ENCODE data around the gene LPAR3.

The LPAR3 gene

DNA sequence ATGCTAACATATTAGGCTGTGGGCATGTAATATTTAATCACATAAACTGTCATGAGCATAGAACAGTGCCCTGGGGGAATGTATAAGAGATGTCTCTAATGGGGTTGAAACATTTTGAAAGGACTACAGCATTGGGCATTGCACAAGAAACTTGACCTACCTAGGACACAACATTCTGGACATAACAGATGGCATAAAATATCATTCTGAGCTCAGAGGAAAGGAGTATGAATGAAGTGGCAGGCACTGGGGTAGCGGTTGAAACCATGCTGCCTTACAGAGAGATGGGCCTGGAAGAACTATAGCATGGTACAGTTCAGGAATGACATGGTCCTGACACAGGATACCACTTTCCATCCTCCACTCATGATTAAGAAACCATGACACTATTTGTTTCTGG lies 69.0 kb downstream of the LPAR3 start:
- DNase-seq = no peak

DNA sequence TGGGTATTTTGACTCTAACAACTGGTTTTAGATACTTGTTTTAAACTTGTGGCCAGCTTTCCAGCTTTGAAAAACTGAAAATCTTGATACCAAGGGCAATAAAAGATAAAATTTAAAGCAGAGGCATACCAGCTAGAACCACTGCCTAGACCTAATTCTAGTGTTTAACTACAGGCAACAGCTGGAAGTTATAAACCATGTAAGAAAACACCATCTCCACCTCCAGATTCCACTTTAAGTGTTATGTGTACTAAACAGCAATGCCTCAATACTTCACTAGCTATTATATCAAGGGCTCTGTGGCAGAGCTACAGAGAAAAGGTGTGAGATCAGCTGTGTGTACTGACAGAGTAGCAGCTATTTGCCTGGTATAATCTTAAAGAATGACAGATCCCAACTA lies 69.5 kb downstream of the LPAR3 start:
- DNase-seq = no peak

GRCh38 chr1:84810343-84810742 lies 82.7 kb downstream of the LPAR3 start:
- DNase-seq = no peak

DNA sequence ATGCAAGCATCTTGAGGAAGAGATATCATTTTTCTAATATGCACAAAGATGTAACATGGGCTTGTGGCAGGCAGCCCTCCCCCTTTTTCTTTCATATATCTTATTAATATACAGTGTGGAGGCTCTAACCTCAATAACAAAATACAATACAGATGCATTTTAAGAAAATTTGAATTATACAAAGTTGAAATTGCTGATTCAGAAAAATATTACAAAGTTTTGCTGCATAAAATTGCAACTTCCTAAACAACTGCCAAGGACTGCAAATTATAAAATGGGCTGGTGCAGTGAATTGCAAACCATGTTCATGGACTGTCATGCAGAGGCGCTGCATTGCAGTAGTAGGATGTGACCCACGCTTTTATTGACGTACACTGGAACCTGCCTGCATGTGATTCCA lies 84.0 kb downstream of the LPAR3 start:
- no peak for DNase-seq

- DNase-seq = no peak
These were observed 89.4 kb downstream of the LPAR3 start for GRCh38 chr1:84803604-84804003.

GRCh38 chr1:84802567-84803232 lies 90.3 kb downstream of the LPAR3 start:
- DNase-seq = no peak

DNA sequence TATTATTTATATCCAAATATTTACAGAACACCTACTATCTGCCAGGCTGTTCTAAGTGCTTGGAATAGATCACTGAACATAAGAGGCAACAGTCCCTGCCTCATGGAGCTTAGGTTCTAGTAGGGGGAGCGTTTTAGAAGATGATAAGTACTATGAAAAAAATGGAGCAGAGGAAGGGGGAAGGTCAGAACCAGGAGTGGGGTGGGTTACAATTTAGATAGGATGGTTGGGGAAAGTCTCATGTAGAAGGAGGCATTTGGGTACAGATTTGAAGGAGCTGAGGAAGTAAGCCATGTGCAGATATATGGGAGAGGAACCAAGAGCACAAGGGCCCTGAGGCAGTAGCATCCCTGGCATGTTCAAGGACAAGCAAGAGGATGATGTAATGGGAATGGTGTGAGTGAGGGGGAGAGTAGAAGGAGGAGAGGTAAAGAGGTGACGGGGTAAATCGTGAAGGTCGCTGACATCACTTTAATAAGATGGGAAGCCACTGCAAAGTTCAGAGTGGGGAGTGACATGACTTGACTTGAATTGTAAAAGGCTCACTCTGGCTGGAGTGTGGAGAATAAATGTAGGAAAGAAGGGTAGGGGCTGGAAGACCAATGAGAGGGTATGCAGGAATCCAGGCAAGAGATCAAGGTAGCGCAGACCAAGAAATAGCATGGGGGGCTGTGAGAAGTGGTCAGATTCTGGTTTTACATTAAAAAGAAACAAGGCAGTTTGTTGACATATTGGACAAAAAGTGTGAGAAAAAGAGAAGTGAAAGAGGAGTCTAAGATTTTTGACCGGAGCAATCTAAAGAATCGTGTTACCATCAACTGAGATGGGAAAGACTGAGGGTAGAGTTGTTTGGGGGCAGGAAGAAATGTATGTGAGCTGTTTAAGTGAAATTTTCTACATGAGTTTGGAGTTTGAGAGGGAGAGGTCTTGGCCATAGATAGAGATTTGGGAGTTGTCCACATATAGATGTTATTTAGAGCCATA lies 92.6 kb downstream of the LPAR3 start:
- DNase-seq = no peak

DNA sequence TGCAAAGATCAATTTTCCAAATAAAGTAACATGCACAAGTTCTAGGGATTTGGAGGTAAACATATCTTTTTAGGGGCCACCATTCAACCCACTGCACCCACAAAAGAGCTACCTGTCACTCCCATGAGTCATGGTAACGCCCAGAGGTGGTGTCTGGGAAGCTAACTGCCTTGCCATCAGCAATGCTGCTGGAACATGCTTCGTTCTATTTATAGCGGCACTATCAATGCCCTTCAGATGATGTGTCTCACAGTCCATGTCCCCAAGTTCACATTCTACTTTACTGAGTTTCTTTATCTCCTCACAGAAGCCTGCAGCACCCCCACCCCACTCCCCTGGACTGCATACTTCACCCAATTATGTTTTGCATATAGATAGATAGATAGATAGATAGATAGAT lies 95.4 kb downstream of the LPAR3 start:
- DNase-seq = no peak

DNA sequence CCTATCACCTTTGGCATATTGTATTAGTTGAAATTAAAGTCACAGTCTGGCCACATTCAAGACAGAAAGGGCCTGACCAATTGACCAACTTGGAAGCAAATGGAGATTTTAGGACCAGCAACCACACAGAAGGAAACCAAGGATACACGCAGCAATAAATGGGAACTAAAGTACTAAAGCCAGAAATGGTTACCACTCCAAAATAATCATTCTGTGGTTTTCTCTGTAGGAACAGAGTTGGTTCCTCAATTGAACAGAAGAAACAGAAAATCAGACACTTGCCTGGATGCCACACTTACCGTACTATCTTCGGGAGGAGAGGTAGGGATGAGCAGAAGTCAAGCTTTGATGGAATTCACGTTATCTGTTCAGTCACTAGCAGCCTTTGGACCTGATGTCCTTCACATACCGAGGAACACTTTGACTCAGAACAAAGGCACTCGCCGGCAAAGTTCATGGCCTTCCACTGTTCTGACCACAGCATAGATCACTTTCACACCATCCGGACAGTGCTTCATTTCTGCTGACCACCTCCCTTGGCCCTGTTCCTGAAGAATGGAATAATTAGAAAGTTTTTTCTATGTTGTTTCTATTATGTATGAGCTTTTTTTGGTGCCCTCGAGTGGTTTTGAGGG lies 96.9 kb downstream of the LPAR3 start:
- DNase-seq = no peak

GRCh38 chr1:84795213-84795612 lies 97.8 kb downstream of the LPAR3 start:
- DNase-seq = no peak

- DNase-seq = no peak
These were observed 100.6 kb downstream of the LPAR3 start for GRCh38 chr1:84792421-84792820.

- no peak for DNase-seq
These were observed 104.0 kb downstream of the LPAR3 start for GRCh38 chr1:84789014-84789413.

- DNase-seq = no peak
These were observed 107.6 kb downstream of the LPAR3 start for GRCh38 chr1:84785271-84786036.

- DNase-seq = no peak
These were observed 110.1 kb downstream of the LPAR3 start for GRCh38 chr1:84782881-84783280.

- DNase-seq = peak; percentile 83
These were observed 110.8 kb downstream of the LPAR3 start for GRCh38 chr1:84781946-84782771.

- no peak for DNase-seq
These were observed 112.8 kb downstream of the LPAR3 start for GRCh38 chr1:84780000-84780716.

DNA sequence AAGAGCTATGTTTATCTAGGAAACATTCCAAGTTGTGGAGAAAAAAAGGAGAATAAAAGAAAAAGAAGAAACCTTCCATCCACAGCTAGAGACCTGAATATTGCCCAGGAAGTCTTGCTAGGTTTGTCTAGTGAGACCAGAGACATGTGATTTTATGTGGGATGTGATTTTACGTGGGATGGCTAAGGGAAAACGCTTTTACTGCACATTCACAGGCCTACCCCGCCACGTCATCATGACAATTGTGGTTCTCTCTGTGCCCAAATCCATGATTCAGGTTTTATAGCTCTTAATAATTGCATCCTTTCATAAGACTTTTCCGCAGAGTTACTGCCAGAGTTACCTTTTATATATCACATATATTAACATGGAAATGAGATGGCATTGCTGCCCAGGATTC lies 116.4 kb downstream of the LPAR3 start:
- DNase-seq = no peak

GRCh38 chr1:84775535-84775920 lies 117.5 kb downstream of the LPAR3 start:
- no peak for DNase-seq

DNA sequence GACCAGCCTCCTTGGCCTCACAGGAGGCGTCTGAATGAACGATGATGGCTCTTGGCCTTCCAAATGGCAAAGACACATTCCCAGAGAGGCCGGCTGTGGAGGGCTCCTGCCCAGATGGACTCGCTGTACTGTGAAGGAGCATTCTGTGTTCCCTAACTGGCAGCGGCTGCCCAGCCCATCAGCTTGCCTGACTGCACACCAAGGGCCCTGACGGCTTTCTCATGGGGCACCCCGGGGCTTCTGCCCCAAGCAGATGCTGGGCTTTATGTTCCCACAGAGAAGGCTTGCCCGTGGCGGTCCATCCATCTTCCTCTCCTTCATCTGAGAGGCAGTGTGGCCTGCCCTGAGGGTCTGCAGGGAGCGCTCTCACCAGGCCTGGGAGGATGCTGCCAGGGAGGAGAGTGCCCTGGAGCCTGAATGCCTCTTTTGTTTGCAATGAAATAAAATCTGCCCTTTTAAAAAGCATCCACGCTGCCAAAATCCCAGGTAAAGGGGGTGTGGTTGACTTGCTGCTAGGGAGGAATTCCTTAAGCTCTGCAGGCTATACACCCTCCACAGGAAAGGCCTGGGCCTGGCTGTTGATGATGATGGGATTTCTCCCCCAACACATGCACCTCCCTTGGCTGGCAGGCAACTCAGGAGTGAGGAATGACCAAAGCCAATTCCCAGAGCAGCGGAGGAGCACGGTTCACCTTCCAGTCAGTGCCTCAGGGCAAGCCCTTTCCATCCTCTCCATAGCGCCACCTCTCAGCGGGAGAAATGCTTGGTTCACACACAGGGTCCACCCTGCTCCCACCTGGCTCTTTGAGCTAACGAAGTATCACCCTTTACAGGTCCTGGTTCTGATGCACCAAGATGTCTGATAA lies 118.1 kb downstream of the LPAR3 start:
- DNase-seq = no peak

- DNase-seq = no peak
These were observed 119.0 kb downstream of the LPAR3 start for GRCh38 chr1:84773933-84774497.

Data from stimulated activated CD4-positive, alpha-beta T cell treated with anti-CD3 and anti-CD28 coated beads, Interleukin-4, amount 100 ng/mL, for 1 hour (primary cell).